HepG2 (cell line): ENCODE data around the gene COPZ1. TPM values are rescaled to one million over a fixed set of nuclear protein-coding genes. Genes with fewer than 3 reads are reported as not detected.
A peak's percentile ranks its signal among the peaks of the same experiment; 100 is the strongest.

Experiments used
- ARNTL ChIP-seq: sonication (generic); formaldehyde crosslinking; IDR thresholded peaks from 2 replicates; pipeline ENCODE4 v1.4.0; 2020; ENCODE audit warnings: mild to moderate bottlenecking, missing genetic modification reagents
- FOXO4 ChIP-seq: sonication (generic); formaldehyde crosslinking; conservative IDR thresholded peaks from 2 replicates; pipeline ENCODE4 v1.8.1; 2023; ENCODE audit warnings: missing genetic modification reagents
- HCFC1 ChIP-seq: fragments of 150-350 bp; IDR thresholded peaks from 2 replicates; pipeline ENCODE4 v1.6.1; 2014; ENCODE audit warnings: low read depth, low read length
- MED8 ChIP-seq: sonication (generic); formaldehyde crosslinking; IDR thresholded peaks from 2 replicates; pipeline ENCODE4 v1.8.1; 2023; ENCODE audit warnings: mild to moderate bottlenecking, missing genetic modification reagents; ENCODE audit not compliant: insufficient replicate concordance
- PHF20 ChIP-seq: sonication (generic); formaldehyde crosslinking; IDR thresholded peaks from 2 replicates; pipeline ENCODE4 v1.5.0; 2020; ENCODE audit warnings: mild to moderate bottlenecking, missing genetic modification reagents
- SMAD1 ChIP-seq: sonication (generic); formaldehyde crosslinking; IDR thresholded peaks from 2 replicates; pipeline ENCODE4 v1.4.0; 2020; ENCODE audit warnings: missing genetic modification reagents, low read depth, mild to moderate bottlenecking, borderline replicate concordance
- TRIM22 ChIP-seq: fragments of 450-650 bp; IDR thresholded peaks from 2 replicates; pipeline ENCODE4 v1.6.1; 2017
- U2AF2 ChIP-seq: fragments of 200-400 bp; formaldehyde crosslinking; IDR thresholded peaks from 2 replicates; pipeline ENCODE4 v1.6.1; 2017; ENCODE audit warnings: low read depth, mild to moderate bottlenecking, low read length
- ZBTB3 ChIP-seq: sonication (generic); formaldehyde crosslinking; IDR thresholded peaks from 2 replicates; pipeline ENCODE4 v1.4.0; 2020; ENCODE audit warnings: low read depth, mild to moderate bottlenecking, moderate library complexity, missing genetic modification reagents, borderline replicate concordance
- ZBTB7A ChIP-seq: sonication (generic); formaldehyde crosslinking; IDR thresholded peaks from 2 replicates; pipeline ENCODE4 v1.8.0; 2022; ENCODE audit warnings: mild to moderate bottlenecking, missing genetic modification reagents
- ZFP1 ChIP-seq: IDR thresholded peaks from 2 replicates; pipeline ENCODE4 v1.6.1; 2016
- ZGPAT ChIP-seq: IDR thresholded peaks from 2 replicates; pipeline ENCODE4 v1.6.1; 2016; ENCODE audit warnings: mild to moderate bottlenecking
- ZNF180 ChIP-seq: sonication (generic); formaldehyde crosslinking; IDR thresholded peaks from 2 replicates; pipeline ENCODE4 v1.4.0; 2020; ENCODE audit warnings: low read depth, missing genetic modification reagents, borderline replicate concordance
- ZNF205 ChIP-seq: IDR thresholded peaks from 2 replicates; pipeline ENCODE4 v1.6.1; 2018; ENCODE audit warnings: missing biosample characterization, missing genetic modification reagents
- ZNF251 ChIP-seq: sonication (generic); formaldehyde crosslinking; IDR thresholded peaks from 2 replicates; pipeline ENCODE4 v1.9.0; 2021; ENCODE audit warnings: mild to moderate bottlenecking, missing genetic modification reagents
- ZNF329 ChIP-seq: sonication (generic); formaldehyde crosslinking; IDR thresholded peaks from 2 replicates; pipeline ENCODE4 v1.9.0; 2021; ENCODE audit warnings: low read depth, mild to moderate bottlenecking, missing genetic modification reagents
- ZNF350 ChIP-seq: sonication (generic); formaldehyde crosslinking; IDR thresholded peaks from 2 replicates; pipeline ENCODE4 v1.4.0; 2020; ENCODE audit warnings: mild to moderate bottlenecking, low read depth, missing genetic modification reagents, borderline replicate concordance
- ZNF605 ChIP-seq: sonication (generic); formaldehyde crosslinking; IDR thresholded peaks from 2 replicates; pipeline ENCODE4 v1.8.0; 2022; ENCODE audit warnings: mild to moderate bottlenecking, missing genetic modification reagents
- ZNF687 ChIP-seq: sonication (generic); formaldehyde crosslinking; IDR thresholded peaks from 2 replicates; pipeline ENCODE4 v1.5.1; 2020; ENCODE audit warnings: mild to moderate bottlenecking, missing genetic modification reagents, moderate library complexity
- ZNF781 ChIP-seq: sonication (generic); formaldehyde crosslinking; IDR thresholded peaks from 2 replicates; pipeline ENCODE4 v1.5.1; 2020; ENCODE audit warnings: borderline replicate concordance, mild to moderate bottlenecking, missing genetic modification reagents; ENCODE audit errors: not compliant biosample characterization
- ZNF841 ChIP-seq: sonication (generic); formaldehyde crosslinking; IDR thresholded peaks from 2 replicates; pipeline ENCODE4 v1.8.1; 2023; ENCODE audit warnings: missing genetic modification reagents, borderline replicate concordance
- ZNF891 ChIP-seq: sonication (generic); formaldehyde crosslinking; IDR thresholded peaks from 2 replicates; pipeline ENCODE4 v1.5.0; 2020; ENCODE audit warnings: mild to moderate bottlenecking, missing genetic modification reagents
- polyA plus RNA-seq, 8 experiments: library from polyadenylated mRNA; depleted of rRNA in 3 of 8; stranded (reverse) in 7 of 8; unstranded in 1 of 8; fragments of >200 nt; fragmentation: Illumina TruSeq in 4 of 8; extraction: Trizol in 4 of 8; gene quantifications; 2 replicates each; pipeline versions ENCODE4 v1.2.1 to v1.2.3, GENCODE V29; 2011 to 2016; ENCODE audit warnings: low read depth in 4 of 8, missing spikeins in 1 of 8, mixed read lengths in 1 of 8; ENCODE audit not compliant: insufficient read depth in 1 of 8
- total RNA-seq, 5 experiments: library from RNA; depleted of rRNA; stranded (reverse); fragments of >200 nt; fragmentation: Illumina TruSeq; extraction: Trizol; gene quantifications; 2 replicates each; pipeline ENCODE4 v1.2.3, GENCODE V29; 2016; ENCODE audit warnings: low read depth in 1 of 5

COPZ1 gene
- total and polyA plus RNA-seq, 2 of the 13 experiments (the other 11 are each of a cell fraction or from before 2014, with no cell fraction given): 125 to 184 TPM

GRCh38 chr12:54324617-54325441 lies at the start of gene COPZ1 (continued):
- TF ChIP-seq MED8 (peak; percentile 21), TRIM22 (no peak), ARNTL (no peak; the same call in 1 of the 2 replicates), ZNF891 (CRISPR knock-in tag) (no peak), ZNF205 (CRISPR knock-in tag) (no peak; the same call in 1 of the 2 replicates), ZNF180 (no peak), ZFP1 (CRISPR knock-in tag) (no peak), ZNF329 (CRISPR knock-in tag) (no peak), HCFC1 (no peak), SMAD1 (CRISPR knock-in tag) (no peak), ZNF781 (CRISPR knock-in tag) (peak; percentile 62), ZGPAT (CRISPR knock-in tag) (peak; percentile 81), ZBTB3 (CRISPR knock-in tag) (no peak), PHF20 (CRISPR knock-in tag) (peak; percentile 72; the same call in 1 of the 2 replicates), ZNF605 (CRISPR knock-in tag) (0 out of 2 replicates have a peak, but pooled peaks have one; percentile 22), ZNF251 (CRISPR knock-in tag) (no peak), ZNF687 (CRISPR knock-in tag) (peak; percentile 66), ZNF841 (no peak), FOXO4 (CRISPR knock-in tag) (no peak), ZBTB7A (no peak), U2AF2 (no peak), ZNF350 (CRISPR knock-in tag) (peak; percentile 58; the same call in 1 of the 2 replicates)
